ACHN (cell line): ENCODE data around the gene FHOD1.
A peak's percentile ranks its signal among the peaks of the same experiment; 100 is the strongest.

Source experiments
- DNase-seq: peaks from one replicate; pipeline ENCODE4 v3.0.0-alpha.2; 2015
- in situ Hi-C: cut with HindIII; loops from 2 replicates; pipeline ENCODE4 v1.10.0; 2017; ENCODE audit warnings: low sequenced_read_pairs, low pct_ligation_motif_present, low pct_unique_long_range_greater_than_20kb

The FHOD1 gene

DNA sequence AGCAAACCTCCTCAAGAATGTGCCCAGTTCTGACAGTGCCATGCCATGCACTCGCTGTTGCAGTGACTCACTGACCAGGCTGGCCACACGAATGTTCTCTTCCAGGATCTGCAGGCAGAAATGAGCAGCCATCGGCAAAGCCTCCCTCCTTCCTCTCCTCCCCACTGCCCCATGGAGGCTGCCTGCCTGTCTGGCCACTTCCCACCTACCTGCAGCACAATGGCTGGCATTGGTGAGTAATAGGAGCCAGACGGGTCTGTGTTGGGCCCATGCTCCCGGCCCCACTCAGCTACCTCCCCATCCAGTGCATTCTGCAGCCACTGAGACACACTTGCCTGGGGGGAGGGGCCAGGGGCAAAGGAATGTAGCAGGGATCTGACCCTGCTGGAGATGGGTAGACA is 60.7 kb downstream of the FHOD1 start:
- in situ Hi-C loops, result no loop called here
- peak; percentile 92 for DNase-seq

- in situ Hi-C loops, result no loop called here
- no peak for DNase-seq
Observed at GRCh38 chr16:67185651-67186134, 61.6 kb downstream of the FHOD1 start.

- in situ Hi-C loops, result no loop called here
- peak; percentile 98 for DNase-seq
Observed at GRCh38 chr16:67184995-67185650, 62.2 kb downstream of the FHOD1 start.

DNA sequence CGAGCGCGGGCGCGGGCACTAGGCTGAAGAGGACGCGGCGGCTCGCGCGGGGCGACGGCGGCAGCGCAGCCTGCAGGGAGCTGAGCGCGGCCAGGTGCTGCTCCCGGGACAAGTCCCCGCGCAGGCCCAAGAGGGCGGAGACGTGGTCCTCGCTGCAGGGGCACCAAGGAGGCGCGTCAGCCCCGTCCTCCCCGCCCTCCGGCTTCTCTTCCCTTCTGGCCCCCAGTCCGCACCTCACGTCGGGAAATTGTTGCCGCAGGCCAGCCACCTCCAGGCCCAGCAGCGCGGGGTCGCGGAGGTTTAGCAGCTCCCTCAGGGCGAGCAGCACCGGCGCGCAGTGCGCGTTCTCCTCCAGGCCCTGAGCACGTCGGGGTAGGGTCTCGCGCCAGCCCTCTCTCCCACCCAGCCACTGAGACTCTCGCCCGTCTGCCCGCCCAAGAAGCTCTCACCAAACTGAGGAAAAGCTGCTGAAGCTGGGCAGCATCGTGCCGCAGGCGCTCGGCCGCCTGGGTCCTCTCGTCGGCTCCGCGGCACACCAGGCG is 62.8 kb downstream of the FHOD1 start:
- in situ Hi-C loops, result no loop called here
- DNase-seq, result no peak

DNA sequence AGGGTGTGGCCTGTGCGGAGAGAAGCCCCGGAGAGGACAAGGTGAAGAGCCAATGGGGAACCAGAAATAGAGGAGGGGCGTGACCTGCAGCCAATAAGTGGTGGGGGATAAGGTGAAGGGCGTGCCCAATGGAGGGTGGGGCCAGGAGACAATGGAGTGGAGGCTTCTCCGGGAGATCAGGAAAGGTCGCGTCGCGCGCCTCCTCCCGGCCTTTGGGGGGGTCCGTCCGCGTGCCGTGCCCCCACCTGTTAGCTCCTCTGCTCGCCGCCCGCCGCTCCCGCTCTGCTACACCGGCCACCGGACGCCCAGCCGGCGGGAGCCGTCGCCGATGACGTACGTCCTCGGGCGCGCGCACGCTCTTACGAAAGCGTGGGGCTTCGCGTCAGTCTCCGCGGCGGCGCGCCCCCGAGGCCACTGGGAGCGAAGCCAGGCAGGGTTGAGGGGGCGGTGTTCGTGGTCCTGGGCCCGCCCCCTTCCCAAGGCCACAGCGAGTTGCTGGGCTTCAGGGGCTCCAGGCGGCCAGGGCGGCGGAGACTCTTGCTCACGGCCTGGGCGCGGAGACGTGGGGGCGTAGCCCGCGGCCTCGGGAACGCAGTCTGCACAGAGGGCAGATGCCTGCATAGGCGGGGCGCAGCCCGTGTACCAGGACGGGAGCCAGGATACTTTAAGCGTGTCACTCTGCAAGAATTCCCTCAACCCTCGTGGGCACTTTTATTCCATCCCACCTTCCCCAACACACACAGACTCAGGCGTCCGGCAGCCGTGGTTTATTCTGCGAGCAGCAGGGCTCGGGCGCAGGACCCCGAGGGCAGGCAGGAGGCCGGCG is 63.4 kb downstream of the FHOD1 start, which contains the start of gene MATCAP1:
TSS of gene MATCAP1 (minus strand) at position 337 of the 826 bp plus-strand sequence. CDS start 3,353 bp downstream, outside the sequence.
- DNase-seq, result peak; percentile 99
- in situ Hi-C loops, result no loop called here

DNA sequence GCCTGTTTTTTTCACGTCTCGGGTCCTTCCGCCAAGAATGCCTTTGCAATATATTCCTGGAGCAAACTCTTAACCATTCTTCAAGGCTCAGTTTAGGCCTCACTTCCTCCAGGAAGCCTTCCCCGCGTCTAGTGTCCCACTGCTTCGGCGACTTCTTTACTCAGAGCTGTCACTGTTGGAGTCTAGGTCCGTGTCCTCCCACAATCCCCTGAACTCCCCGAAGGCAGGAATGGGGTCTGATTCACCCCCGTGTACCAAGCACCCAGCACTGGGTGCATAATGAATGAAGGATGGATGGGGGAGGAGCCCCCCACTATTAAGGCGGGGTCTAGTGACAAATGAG is 64.0 kb downstream of the FHOD1 start:
- DNase-seq, result no peak
- in situ Hi-C loops, result no loop called here

- DNase-seq, result no peak
- in situ Hi-C loops, result no loop called here
Observed at GRCh38 chr16:67182288-67182687, 65.0 kb downstream of the FHOD1 start.

DNA sequence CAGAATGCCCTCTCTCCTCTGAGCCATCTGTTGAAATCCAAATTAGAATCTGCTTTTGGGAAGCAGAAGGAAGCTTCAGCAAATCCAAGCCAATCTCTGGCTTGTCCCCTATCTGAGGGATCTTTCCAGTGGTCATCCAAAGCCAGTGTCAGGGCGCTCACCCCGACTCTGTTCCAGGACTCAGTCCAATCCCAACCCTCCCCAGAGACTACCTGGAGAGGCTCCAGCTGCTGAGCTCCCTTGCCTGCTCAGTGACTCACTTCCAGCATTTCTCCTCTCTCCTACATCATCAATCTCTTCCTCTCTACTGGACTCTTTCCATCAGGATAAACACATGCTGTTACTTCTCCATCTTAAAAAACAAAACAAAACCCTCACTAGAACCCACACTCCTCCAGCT is 65.9 kb downstream of the FHOD1 start:
- in situ Hi-C loops, result no loop called here

GRCh38 chr16:67180166-67180565 is 67.1 kb downstream of the FHOD1 start:
- in situ Hi-C loops, result no loop called here
- no peak for DNase-seq

More for the DNA sequence above, 65.9 kb downstream of the FHOD1 start:
- DNase-seq, result peak; percentile 57

DNA sequence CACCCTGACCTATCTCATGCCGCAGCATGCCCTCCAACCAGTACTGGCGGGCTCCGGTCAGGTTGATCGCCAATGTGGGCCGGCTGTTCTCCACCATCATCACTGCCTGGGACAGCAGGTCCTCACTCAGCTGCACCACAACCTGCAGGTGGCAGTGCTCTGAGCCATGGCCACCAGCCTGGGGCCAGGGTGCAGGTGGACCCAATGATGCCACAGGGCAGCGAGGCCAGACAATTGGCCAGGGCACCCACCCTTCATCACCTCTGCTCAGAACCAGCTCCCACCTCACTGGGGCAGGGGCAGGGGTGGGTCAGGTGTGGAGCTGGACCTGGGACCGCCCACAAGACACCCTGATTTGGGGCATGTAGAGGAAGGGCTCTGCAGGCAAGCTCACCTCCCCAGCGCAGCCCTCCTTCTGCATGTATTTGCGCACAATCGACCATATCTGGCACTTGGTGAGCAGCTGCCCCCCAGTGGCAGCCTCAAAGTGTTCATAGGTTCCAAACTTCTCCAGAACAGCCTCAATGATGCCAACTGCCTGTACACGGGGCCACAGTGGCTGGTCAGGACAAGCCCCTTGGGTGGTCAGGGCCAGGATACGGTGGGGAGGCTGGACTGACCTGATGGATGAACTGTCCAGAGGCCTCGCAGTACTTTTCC is 67.7 kb downstream of the FHOD1 start:
- peak; percentile 53 for DNase-seq
- in situ Hi-C loops, result no loop called here
